ENCODE results near the gene TRAIP. TPM values are rescaled to one million over a fixed set of nuclear protein-coding genes. Genes with fewer than 3 reads are reported as not detected.

TRAIP gene
- total and polyA plus RNA-seq, 2 experiments from 2014 or later = 4.5 to 5.2 TPM

DNA sequence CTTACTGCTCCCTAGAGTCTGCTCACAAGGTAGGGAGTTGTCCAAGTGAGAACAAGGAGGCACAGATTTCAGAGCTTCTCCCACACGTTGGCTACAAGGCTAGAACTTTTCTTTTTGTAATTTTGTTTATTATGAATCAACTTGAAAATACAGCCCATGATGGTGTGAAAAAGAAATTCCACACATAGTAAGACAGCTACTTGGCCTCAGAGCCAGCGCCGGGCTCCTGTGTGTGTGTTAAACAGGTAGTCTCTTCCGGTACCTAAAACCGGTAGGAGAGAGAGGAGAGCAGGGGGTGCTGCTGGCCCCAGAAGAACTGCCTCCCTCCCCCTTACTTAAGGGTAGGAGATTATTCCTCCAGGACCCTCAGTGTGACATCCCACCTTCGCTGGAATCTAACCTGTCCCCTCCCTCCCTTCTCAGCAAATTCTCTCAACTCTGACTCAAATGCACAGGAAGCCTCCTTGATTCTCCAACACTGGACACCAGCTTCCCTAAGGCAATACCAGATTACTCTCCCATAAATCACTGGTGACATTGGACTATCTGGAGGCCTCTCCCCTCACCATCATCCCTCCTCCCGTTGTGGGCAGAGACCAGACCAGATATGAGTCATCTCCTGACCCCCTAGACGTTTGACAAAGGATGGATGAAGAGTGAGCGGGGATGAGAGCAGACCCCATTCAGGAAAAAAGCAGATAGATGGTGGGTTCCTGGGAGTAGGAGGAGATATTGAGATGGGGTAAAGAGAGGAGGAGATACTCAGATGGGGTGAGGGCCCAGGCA is 65.5 kb downstream of the TRAIP start:
- no peak for TF ChIP-seq EZH2 (IDR thresholded peaks at IDR 0.05; ENCODE audit: insufficient read depth, poor library complexity, severe bottlenecking)
- TF ChIP-seq EZH2phosphoT487 (IDR thresholded peaks at IDR 0.05; ENCODE audit: insufficient read depth, low read depth) = no peak
- H3K9ac ChIP-seq = no peak overlapping the region
- no peaks in the 10 kb centered on the region for H3K9me2 ChIP-seq (ENCODE audit: insufficient read depth)
- H3K36me3 ChIP-seq (ENCODE audit: low read depth) = no peaks in the 10 kb centered on the region
- no peaks in the 10 kb centered on the region for H3F3A ChIP-seq (ENCODE audit: insufficient read depth)
- H3K4me2 ChIP-seq (ENCODE audit: unreplicated experiment) = no peak overlapping the region
- H3K4me3 ChIP-seq = no peak overlapping the region
- 64 to 67% methylated on average over 9 of the region's 9 CpGs for WGBS, 2 experiments (ENCODE audit: low coverage in 1 of 2, low lambda C conversion rate in 2 of 2, missing lambda C conversion rate in 2 of 2)
- H3K27ac ChIP-seq = no peak overlapping the region
- no peaks in the 10 kb centered on the region for H3K27me3 ChIP-seq (replicated peaks; ENCODE audit: insufficient read depth)
- in situ Hi-C loops (cut with MboI) = no loop called here
- H2AFZ ChIP-seq = no peak overlapping the region
- H3K9me3 ChIP-seq (ENCODE audit: low read depth) = no peaks in the 10 kb centered on the region
- H3K79me2 ChIP-seq (ENCODE audit: insufficient read depth) = peaks cover 5% of the 10 kb centered on the region
- no peaks in the 10 kb centered on the region for H4K20me1 ChIP-seq (ENCODE audit: insufficient read depth)
- no peak for DNase-seq
- H3K4me1 ChIP-seq (ENCODE audit: insufficient read depth) = 0 out of 2 replicates have a peak, but pooled peaks cover 6% of the 10 kb centered on the region

- Histone ChIP-seq H3K9me3 (ENCODE audit: low read depth) (no peaks in the 10 kb centered on the region), H2AFZ (no peak overlapping the region), H4K20me1 (ENCODE audit: insufficient read depth) (no peaks in the 10 kb centered on the region), H3K9ac (no peak overlapping the region), H3K36me3 (ENCODE audit: low read depth) (no peaks in the 10 kb centered on the region), H3K4me1 (ENCODE audit: insufficient read depth) (peaks cover 14% of the 10 kb centered on the region; the same call in 1 of the 2 replicates), H3K4me3 (no peak overlapping the region), H3K9me2 (ENCODE audit: insufficient read depth) (no peaks in the 10 kb centered on the region), H3K79me2 (ENCODE audit: insufficient read depth) (peaks cover 33% of the 10 kb centered on the region), H3K27me3 (replicated peaks; ENCODE audit: insufficient read depth) (no peaks in the 10 kb centered on the region), H3K4me2 (ENCODE audit: unreplicated experiment) (no peak overlapping the region), H3F3A (ENCODE audit: insufficient read depth) (no peaks in the 10 kb centered on the region), H3K27ac (no peak overlapping the region)
- WGBS, 2 experiments (ENCODE audit: low coverage in 1 of 2, low lambda C conversion rate in 2 of 2, missing lambda C conversion rate in 2 of 2) = 91 to 97% methylated on average over 2 of the region's 2 CpGs
- DNase-seq = no peak
- in situ Hi-C loops (cut with MboI) = no loop called here
- no peak for TF ChIP-seq EZH2phosphoT487 (IDR thresholded peaks at IDR 0.05; ENCODE audit: insufficient read depth, low read depth)
- no peak for TF ChIP-seq EZH2 (IDR thresholded peaks at IDR 0.05; ENCODE audit: insufficient read depth, poor library complexity, severe bottlenecking)
These were observed 68.3 kb downstream of the TRAIP start for GRCh38 chr3:49788056-49788455.

DNA sequence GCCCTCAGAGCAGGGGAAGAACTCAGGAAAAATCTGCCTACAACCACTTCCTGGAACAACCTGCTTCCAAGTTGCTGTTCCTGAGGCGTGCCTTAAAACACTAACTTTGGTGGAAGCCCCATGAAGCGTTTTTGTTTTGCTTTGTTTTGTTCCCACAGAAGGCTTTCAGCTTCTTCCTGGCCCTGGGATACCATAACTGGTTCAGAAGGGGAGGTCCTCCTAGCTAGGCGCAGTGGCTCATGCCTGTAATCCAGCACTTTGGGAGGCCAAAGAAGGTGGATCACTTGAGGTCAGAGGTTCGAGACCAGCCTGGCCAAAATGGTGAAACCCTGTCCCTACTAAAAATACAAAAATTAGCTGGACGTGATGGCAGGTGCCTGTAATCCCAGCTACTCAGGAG is 68.8 kb downstream of the TRAIP start:
- Histone ChIP-seq H3K27ac (no peak overlapping the region), H3K4me1 (ENCODE audit: insufficient read depth) (peaks cover 14% of the 10 kb centered on the region; the same call in 1 of the 2 replicates), H3K79me2 (ENCODE audit: insufficient read depth) (peaks cover 38% of the 10 kb centered on the region), H3K4me2 (ENCODE audit: unreplicated experiment) (no peak overlapping the region), H3K9ac (no peak overlapping the region), H3K9me2 (ENCODE audit: insufficient read depth) (no peaks in the 10 kb centered on the region), H3K27me3 (replicated peaks; ENCODE audit: insufficient read depth) (no peaks in the 10 kb centered on the region), H3K9me3 (ENCODE audit: low read depth) (no peaks in the 10 kb centered on the region), H3F3A (ENCODE audit: insufficient read depth) (no peaks in the 10 kb centered on the region), H2AFZ (no peak overlapping the region), H4K20me1 (ENCODE audit: insufficient read depth) (no peaks in the 10 kb centered on the region), H3K36me3 (ENCODE audit: low read depth) (no peaks in the 10 kb centered on the region), H3K4me3 (no peak overlapping the region)
- 76 to 90% methylated on average over 5 of the region's 5 CpGs for WGBS, 2 experiments (ENCODE audit: low coverage in 1 of 2, low lambda C conversion rate in 2 of 2, missing lambda C conversion rate in 2 of 2)
- TF ChIP-seq EZH2 (IDR thresholded peaks at IDR 0.05; ENCODE audit: insufficient read depth, poor library complexity, severe bottlenecking) = no peak
- no peak for TF ChIP-seq EZH2phosphoT487 (IDR thresholded peaks at IDR 0.05; ENCODE audit: insufficient read depth, low read depth)
- no peak for DNase-seq
- in situ Hi-C loops (cut with MboI) = no loop called here

- Histone ChIP-seq H3K27ac (peak overlapping the region; percentile 71; the same call in 1 of the 2 replicates), H2AFZ (peak overlapping the region; percentile 96)
These were observed 69.2 kb downstream of the TRAIP start for GRCh38 chr3:49787182-49787464.

More at GRCh38 chr3:49787182-49787464, 69.2 kb downstream of the TRAIP start:
- no peaks in the 10 kb centered on the region for H3F3A ChIP-seq (ENCODE audit: insufficient read depth)
- WGBS, 2 experiments (ENCODE audit: low coverage in 1 of 2, low lambda C conversion rate in 2 of 2, missing lambda C conversion rate in 2 of 2) = 46 to 54% methylated on average over 3 of the region's 3 CpGs
- peak overlapping the region; percentile 85 for H3K9ac ChIP-seq
- TF ChIP-seq EZH2phosphoT487 (IDR thresholded peaks at IDR 0.05; ENCODE audit: insufficient read depth, low read depth) = no peak
- TF ChIP-seq EZH2 (IDR thresholded peaks at IDR 0.05; ENCODE audit: insufficient read depth, poor library complexity, severe bottlenecking) = no peak
- no peaks in the 10 kb centered on the region for H3K9me2 ChIP-seq (ENCODE audit: insufficient read depth)
- H3K4me3 ChIP-seq = peak overlapping the region; percentile 81
- H4K20me1 ChIP-seq (ENCODE audit: insufficient read depth) = no peaks in the 10 kb centered on the region
- in situ Hi-C loops (cut with MboI) = no loop called here
- H3K79me2 ChIP-seq (ENCODE audit: insufficient read depth) = peaks cover 42% of the 10 kb centered on the region
- H3K4me1 ChIP-seq (ENCODE audit: insufficient read depth) = peaks cover 14% of the 10 kb centered on the region; the same call in 1 of the 2 replicates
- DNase-seq = no peak
- H3K4me2 ChIP-seq (ENCODE audit: unreplicated experiment) = peak overlapping the region; percentile 81
- no peaks in the 10 kb centered on the region for H3K36me3 ChIP-seq (ENCODE audit: low read depth)
- H3K9me3 ChIP-seq (ENCODE audit: low read depth) = no peaks in the 10 kb centered on the region
- H3K27me3 ChIP-seq (replicated peaks; ENCODE audit: insufficient read depth) = no peaks in the 10 kb centered on the region
